Upper lobe of left lung (tissue), 4 donors: ENCODE results near the gene FAM3B.

Experiments used
- POLR2A ChIP-seq, 4 donors: fragments of 450-650 bp; IDR thresholded peaks; one replicate each; pipeline ENCODE4 v1.5.1; 2016 to 2017; ENCODE audit warnings: antibody characterized with exemption in 4 of 4, mild to moderate bottlenecking in 2 of 4
- POLR2AphosphoS5 ChIP-seq, 2 donors: sonication (generic); formaldehyde crosslinking; IDR thresholded peaks; one replicate each; pipeline ENCODE4 v1.5.1; 2017; ENCODE audit warnings: antibody characterized with exemption in 2 of 2
- TF ChIP-seq, protein P1 (sequence below), 6 experiments: fragments of 450-650 bp in 4 of 6; fragments of 200-600 bp in 2 of 6; sonication (generic) in 2 of 6; IDR thresholded peaks; one replicate each; pipeline ENCODE4 v1.5.1; 2016 to 2019; ENCODE audit warnings: antibody characterized with exemption in 6 of 6

DNA sequence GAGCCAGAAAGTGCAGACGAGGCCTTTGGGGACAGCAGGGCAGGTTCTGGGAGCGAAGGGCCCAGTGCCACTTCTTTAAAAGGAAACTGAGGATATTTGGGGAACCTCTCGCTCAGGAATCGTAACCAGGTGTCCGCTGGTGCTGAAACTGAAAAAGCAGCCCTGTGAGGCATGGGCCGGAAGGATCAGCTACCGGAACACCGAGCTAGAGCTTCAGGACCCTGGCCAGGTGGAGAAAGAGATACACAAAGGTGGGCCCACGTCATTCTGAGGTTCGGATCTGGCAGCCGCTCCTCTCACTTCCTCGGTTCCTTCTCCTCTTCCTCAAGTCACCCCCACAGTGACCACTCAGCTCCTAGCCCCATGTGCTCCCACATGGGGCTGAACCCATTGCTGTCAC is 63.3 kb downstream of the FAM3B start:
- TF ChIP-seq, protein P1, sequence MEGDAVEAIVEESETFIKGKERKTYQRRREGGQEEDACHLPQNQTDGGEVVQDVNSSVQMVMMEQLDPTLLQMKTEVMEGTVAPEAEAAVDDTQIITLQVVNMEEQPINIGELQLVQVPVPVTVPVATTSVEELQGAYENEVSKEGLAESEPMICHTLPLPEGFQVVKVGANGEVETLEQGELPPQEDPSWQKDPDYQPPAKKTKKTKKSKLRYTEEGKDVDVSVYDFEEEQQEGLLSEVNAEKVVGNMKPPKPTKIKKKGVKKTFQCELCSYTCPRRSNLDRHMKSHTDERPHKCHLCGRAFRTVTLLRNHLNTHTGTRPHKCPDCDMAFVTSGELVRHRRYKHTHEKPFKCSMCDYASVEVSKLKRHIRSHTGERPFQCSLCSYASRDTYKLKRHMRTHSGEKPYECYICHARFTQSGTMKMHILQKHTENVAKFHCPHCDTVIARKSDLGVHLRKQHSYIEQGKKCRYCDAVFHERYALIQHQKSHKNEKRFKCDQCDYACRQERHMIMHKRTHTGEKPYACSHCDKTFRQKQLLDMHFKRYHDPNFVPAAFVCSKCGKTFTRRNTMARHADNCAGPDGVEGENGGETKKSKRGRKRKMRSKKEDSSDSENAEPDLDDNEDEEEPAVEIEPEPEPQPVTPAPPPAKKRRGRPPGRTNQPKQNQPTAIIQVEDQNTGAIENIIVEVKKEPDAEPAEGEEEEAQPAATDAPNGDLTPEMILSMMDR (IDR thresholded peaks at IDR 0.05): no peak
- TF ChIP-seq POLR2AphosphoS5 (IDR thresholded peaks at IDR 0.05): no peak
- no peak for TF ChIP-seq POLR2A (IDR thresholded peaks at IDR 0.05)
